GF-D8 (cell line): ENCODE results near the gene TRIP6.
"Not testable (repeated sequence)": the region's sequence is repeated elsewhere in the genome, so short reads cannot be mapped to it uniquely, and the experiment has no call there.

Source experiments
- DNase-seq: peaks from one replicate; lab custom pipeline; 2025; lab: John Stamatoyannopoulos, UW

Gene TRIP6

GRCh38 chr7:100837099-100837836 lies 29.9 kb upstream of the TRIP6 start:
- DNase-seq, result no peak

DNA sequence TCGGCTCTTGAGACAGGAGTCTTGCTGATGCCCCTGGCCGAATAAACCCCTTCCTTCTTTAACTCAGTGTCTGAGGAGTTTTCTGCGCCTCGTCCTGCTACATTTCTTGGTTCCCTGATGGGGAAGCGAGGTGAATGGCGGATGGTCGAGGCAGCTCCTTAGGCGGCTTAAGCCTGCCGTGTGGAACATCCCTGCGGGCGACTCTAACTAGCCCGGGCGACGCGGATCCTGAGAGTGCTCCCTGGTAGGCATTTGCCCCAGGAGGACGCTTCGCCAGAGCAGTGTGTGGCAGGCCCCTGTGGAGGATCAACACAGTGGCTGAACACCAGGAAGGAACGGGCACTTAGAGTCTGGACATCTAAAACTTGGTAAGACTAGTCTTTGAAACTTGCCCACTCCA lies 27.8 kb upstream of the TRIP6 start:
- DNase-seq, result no peak

DNA sequence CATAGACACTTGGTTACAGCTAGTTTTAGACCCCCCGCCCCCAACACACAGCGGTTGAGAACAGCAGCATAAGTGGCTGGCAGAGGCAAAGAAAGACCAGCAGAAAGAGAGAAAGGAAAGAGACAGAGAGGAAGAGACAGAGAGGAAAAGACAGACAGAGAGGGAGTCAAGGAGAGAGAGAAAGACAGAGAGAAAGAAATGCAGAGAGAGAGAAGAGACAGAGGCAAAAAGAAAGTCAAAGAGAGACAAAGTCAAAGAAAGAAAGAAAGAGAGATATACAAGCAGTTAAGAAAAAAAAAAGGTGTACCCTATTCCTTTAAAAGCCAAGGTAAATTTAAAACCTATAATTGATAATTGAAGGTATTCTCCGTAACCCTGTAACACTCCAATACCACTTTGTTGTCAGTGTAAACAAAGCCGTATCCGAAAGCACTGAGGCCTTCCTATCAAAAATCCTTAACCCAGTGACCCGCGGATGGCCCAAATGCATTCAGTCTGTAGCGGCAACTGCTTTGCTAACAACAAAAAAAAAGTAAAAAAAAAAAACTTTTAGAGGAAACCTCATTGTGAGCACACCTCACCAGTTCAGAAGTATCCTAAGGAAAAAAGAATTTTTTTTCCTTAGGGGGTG lies 26.6 kb upstream of the TRIP6 start:
- DNase-seq, result no peak

DNA sequence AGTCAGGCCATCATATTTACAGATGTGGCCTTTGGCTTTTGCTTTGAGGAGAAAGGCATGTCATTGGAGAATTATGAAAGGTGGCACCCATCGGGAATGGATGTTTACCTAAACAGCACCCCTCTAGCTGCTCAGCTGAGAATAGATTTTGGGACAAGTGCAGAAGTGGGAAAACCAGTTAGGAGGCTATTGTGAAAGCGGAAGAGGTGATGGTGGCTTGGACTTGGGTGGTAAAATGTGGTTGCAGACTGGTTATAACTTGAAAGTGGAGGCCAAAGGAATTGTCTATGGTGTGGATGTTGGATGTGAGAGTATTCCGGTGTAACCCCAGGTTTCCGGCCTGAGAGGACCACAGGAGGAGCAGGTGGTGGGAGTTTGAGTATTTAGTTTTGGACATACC lies 19.8 kb upstream of the TRIP6 start:
- DNase-seq, result no peak

DNA sequence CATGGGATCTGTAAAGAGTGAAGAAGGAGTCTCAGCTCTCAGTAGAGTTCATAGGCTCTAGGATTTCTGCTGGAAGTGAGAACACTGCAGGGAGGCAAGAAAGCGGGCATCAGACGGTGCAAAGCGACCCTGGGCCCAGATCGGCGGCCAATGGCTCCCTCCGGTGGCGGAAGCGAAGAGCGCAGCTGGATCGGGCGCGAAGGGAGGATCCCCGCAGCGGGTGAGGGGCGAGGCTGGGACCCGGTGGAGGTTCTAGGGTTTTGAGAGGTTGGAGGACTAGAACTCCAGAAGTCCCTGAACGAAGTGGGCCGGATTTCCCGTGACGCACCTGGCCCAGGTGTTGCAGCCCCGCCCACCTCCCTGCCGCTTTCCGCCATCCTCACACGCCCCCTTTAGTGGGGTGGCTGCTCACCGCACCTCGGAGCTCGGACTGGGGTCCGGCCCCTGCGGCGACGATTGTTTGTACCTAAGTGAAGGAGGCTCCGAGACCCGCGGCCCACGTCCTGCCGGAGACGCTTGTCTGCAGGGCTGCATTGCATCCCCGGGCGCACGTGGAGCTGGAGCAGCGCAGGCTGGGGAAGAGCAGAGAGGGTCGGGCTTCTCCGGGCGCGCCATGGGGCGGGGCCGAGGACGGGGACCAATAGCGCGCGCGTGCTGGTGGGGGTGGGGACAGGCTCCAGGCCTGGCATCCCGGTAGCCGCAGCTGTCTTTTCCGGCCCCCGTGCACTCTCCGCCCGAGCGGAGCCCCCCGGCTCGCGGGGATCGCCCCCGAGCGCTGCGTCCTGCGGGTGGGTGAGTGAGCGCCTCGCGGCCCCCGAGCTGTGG lies 14.9 kb upstream of the TRIP6 start, which contains the start of gene SLC12A9:
Gene SLC12A9 (plus strand): TSS at position 666 of the 825 bp plus-strand sequence. CDS start 1,485 bp downstream, outside the sequence.
- peak; percentile 65 for DNase-seq

- DNase-seq, result no peak
Measured at GRCh38 chr7:100854146-100854895, 12.9 kb upstream of the TRIP6 start.

GRCh38 chr7:100854899-100855298 lies 12.3 kb upstream of the TRIP6 start:
- DNase-seq, result not testable (repeated sequence)

- no peak for DNase-seq
Measured at GRCh38 chr7:100855515-100855914, 11.7 kb upstream of the TRIP6 start.

GRCh38 chr7:100856871-100857282 lies 10.3 kb upstream of the TRIP6 start:
- DNase-seq, result no peak

DNA sequence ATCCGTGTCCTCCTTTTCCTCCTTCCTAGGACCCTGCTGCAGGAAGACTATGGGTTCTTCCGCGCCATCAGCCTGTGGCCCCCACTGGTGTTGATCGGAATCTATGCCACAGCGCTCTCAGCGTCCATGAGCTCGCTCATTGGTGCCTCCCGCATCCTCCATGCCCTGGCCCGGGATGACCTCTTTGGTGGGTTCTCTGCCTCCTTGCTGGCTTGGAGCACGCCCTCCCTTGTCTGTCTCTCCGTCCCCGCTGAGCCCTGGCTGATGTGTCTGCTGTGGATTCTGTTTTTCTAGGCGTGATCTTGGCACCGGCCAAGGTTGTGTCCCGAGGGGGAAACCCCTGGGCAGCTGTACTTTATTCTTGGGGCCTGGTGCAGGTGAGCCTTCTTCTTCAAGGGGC lies 7.3 kb upstream of the TRIP6 start:
- no peak for DNase-seq

- no peak for DNase-seq
Measured at GRCh38 chr7:100860702-100861615, 6.2 kb upstream of the TRIP6 start.

DNA sequence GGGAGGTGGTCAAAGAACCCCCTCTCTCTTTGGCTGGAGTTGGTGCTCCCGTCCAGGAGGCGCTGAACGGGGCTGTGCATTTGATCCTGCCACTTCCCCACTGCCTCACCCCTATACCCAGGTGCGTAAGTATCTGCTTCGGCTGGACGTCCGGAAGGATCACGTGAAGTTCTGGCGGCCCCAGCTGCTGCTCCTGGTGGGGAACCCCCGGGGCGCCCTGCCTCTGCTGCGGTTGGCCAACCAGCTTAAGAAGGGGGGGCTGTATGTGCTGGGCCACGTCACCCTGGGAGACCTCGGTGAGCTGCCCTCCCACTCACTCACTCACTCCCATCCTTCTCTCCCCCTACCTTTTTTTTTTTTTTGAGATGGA lies 5.6 kb upstream of the TRIP6 start:
- no peak for DNase-seq

- DNase-seq, result peak; percentile 94
Measured at GRCh38 chr7:100863406-100863950, 3.7 kb upstream of the TRIP6 start.

GRCh38 chr7:100864263-100864845 lies 2.8 kb upstream of the TRIP6 start:
- DNase-seq, result no peak

DNA sequence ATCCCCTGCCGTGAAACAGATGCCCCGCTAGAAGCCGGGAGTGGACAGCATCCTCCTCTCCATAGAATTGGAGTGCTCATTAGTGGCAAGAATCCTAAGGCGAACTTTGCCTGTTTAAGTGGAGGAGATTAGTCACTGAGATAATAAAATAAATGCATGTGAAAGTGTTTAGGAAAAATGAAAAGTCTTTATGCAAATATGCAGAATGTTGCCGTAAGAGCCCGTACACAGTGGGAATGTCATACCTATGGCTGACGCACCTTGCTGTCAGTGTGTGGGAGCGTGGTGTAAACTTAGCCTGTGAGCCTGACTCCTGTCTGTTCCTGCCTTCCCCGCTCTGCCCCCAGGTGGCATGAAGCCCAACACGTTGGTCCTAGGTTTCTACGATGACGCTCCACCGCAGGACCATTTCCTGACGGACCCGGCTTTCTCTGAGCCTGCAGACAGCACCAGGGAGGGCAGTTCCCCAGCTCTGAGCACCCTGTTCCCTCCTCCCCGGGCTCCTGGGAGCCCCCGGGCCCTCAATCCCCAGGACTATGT lies 1.7 kb upstream of the TRIP6 start:
- peak; percentile 20 for DNase-seq

GRCh38 chr7:100865938-100866728 lies 1.1 kb upstream of the TRIP6 start:
- peak; percentile 56 for DNase-seq

- DNase-seq, result no peak
Measured at GRCh38 chr7:100866729-100867039, 503 bp upstream of the TRIP6 start.

- DNase-seq, result no peak
Measured at GRCh38 chr7:100867776-100868485, 744 bp downstream of the TRIP6 start.
